ENCODE results near the gene ISX. TPM values are rescaled to one million over a fixed set of nuclear protein-coding genes. Genes with fewer than 3 reads are reported as not detected.

Gene ISX
- total RNA-seq, 1 experiment from 2014 or later = not detected

Other genes with a start within 250 kb of the ISX start
- gene HMGXB4, start 191.3 kb downstream of the ISX start, total RNA-seq (2014; rRNA removed; shearing (Covaris generic)) = 22.5 and 30.2 TPM in 2 replicates
- 43.7 and 47.5 TPM in 2 replicates for gene TOM1, start 233.7 kb downstream of the ISX start, total RNA-seq (2014; rRNA removed; shearing (Covaris generic))

Data from G401 (cell line).